D721Med (cell line): ENCODE measurements around the gene GALNT16.
"Not testable (repeated sequence)": the region's sequence is repeated elsewhere in the genome, so short reads cannot be mapped to it uniquely, and the experiment has no call there.

Source experiments
- DNase-seq: peaks from one replicate; pipeline ENCODE4 v3.0.0; 2011; ENCODE audit warnings: low spot score; ENCODE audit not compliant: insufficient read length
- FAIRE-seq: peaks from 2 replicates; lab custom pipeline; 2011; peaks lifted over from hg19 to GRCh38; lab: Jason Lieb, UNC
- TF ChIP-seq, protein P1 (sequence below): IDR thresholded peaks from 2 replicates; pipeline ENCODE4 v1.5.1; 2012; ENCODE audit warnings: mild to moderate bottlenecking, control low read depth; ENCODE audit not compliant: insufficient read depth; ENCODE audit errors: missing control alignments

GALNT16 gene

DNA sequence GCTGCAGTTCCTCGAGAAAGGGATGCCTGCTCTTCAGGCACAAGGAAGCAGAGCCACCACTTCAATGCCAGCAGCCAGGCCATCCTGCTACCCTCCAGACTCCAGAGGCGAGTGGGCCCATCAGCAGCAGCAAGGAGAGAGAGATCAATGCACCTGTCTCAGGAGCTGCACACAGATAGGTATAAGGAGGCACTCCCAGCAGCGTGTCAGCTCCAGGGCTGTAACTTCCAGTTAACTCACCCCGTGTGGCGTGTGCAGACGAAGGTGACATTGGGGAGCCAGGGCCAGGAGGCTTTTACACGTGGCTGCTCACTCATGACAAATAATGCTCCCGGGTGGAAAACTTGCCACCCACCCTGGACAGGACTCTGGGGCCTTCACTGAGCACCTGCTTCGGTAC, 24.2 kb downstream of the GALNT16 start:
- FAIRE-seq = no peak
- TF ChIP-seq, protein P1, sequence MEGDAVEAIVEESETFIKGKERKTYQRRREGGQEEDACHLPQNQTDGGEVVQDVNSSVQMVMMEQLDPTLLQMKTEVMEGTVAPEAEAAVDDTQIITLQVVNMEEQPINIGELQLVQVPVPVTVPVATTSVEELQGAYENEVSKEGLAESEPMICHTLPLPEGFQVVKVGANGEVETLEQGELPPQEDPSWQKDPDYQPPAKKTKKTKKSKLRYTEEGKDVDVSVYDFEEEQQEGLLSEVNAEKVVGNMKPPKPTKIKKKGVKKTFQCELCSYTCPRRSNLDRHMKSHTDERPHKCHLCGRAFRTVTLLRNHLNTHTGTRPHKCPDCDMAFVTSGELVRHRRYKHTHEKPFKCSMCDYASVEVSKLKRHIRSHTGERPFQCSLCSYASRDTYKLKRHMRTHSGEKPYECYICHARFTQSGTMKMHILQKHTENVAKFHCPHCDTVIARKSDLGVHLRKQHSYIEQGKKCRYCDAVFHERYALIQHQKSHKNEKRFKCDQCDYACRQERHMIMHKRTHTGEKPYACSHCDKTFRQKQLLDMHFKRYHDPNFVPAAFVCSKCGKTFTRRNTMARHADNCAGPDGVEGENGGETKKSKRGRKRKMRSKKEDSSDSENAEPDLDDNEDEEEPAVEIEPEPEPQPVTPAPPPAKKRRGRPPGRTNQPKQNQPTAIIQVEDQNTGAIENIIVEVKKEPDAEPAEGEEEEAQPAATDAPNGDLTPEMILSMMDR = no peak
- DNase-seq = no peak

DNA sequence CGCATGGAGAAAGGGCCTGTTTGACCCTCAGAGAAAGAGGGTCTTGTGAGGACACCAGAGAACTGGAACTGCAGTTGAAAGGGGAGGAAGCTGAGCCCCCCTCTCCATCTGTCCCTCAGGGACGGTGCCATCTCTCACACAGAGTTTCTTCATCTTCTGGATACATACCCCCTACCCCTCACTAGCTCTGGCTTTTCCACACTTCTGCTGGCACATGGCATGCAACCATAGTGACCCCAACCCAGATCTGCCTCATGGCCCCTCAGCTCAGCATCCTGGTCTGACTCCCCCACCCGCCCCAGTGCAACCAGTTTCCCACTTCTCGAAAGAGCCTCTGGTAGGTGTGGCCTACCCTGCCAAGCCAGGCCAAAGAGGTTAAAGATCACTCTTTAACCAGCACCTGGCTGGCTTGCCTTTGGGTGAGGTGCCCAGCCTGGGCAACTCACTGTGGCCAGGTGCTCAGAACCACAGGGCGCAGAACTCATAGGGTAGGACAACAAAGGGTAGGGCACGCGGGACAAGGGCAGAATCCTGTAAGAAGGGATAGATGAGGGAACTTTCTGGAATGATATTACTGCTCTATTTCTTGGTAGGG, 25.8 kb downstream of the GALNT16 start:
- DNase-seq = no peak
- FAIRE-seq = no peak
- TF ChIP-seq, protein P1 = no peak

- TF ChIP-seq, protein P1 = no peak
- no peak for FAIRE-seq
- no peak for DNase-seq
Observed at GRCh38 chr14:69287098-69288010, 27.4 kb downstream of the GALNT16 start.

DNA sequence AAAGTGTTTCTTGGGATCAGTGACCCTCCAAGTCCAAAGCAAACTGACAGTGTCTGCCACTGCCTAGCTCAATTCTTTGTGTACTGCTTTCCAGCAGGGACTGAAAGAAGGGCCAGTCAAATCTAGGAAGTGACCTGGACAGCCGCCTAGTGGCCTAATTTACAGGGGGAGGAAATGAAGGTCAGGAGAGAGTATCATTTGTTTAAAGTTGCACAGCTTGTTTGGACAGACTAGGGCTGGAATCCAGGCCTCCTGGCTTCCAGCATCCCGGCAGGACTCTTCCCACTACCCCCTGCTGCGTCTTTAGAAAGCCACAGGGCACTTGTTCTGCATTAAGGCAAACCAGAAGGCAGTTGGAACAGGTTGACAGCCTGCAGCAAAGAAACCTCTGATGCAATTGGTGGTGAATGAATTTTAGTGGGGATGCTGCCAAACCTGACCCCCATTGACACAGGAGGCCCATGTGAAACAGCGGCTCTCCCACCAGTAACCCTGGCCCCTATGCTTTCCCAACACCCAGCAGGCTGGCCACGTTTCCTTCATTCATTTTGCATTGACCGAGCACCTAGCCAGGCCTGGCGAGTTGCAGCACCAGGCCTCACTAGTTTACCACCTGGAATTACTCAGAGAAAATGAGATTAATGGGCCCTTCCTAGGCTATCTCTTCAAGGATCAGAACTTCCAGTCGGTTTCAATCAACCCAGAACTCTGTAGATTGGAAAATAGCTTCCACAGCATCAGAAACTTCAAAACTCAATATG, 28.2 kb downstream of the GALNT16 start:
- FAIRE-seq (no peak), DNase-seq (no peak)
- TF ChIP-seq, protein P1 = no peak

GRCh38 chr14:69288956-69289705, 29.2 kb downstream of the GALNT16 start:
- FAIRE-seq (no peak), DNase-seq (no peak)
- TF ChIP-seq, protein P1 = no peak

DNA sequence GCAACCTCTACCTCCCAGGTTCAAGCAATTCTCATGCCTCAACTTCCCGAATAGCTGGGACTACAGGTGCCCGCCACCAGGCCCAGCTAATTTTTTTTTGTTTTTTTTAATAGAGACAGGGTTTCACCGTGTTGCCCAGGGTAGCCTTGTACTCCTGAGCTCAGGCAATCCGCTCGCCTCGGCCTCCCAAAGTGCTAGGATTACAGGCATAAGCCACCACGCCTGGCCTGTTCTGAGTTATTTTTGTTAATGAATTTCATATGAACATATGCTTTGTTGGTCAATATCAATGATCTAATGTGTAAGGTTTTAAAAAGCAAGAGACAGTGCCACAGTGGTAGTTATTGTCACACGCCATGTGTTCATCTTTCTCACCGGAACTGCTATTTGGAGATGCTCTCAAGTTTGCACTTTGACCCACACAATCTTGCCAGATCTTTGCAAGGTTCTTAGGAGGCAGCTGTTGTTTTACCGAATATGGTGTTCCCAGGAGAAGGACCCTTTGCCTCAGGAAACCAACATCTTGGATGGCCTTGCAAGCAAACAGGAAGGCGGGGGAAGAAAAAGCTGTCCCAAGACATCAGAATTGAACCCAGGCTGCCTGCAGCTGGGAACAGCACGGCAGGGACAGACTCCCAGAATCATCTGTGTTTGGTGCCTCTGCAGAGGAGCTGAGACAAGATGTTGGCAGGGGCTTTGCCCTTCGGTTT, 30.0 kb downstream of the GALNT16 start:
- TF ChIP-seq, protein P1 = no peak
- no peak for FAIRE-seq
- DNase-seq = no peak

GRCh38 chr14:69290881-69291280, 30.9 kb downstream of the GALNT16 start:
- FAIRE-seq = not testable (repeated sequence)

More at GRCh38 chr14:69290881-69291280, 30.9 kb downstream of the GALNT16 start:
- DNase-seq = not testable (repeated sequence)
